Nephron (organoid): ENCODE data around the gene SPIRE1.
A peak's percentile ranks its signal among the peaks of the same experiment; 100 is the strongest.

Experiments used
- H3K27ac Mint-ChIP-seq, 3 experiments: 2 replicates each; pipeline ENCODE4 v1.8.0; 2020; ENCODE audit warnings: mixed read lengths in 3 of 3, mild to moderate bottlenecking in 2 of 3, moderate library complexity in 1 of 3
- H3K27me3 Mint-ChIP-seq: 2 replicates; pipeline ENCODE4 v1.8.0; 2021; ENCODE audit warnings: low read depth, mild to moderate bottlenecking, moderate library complexity, mixed read lengths
- H3K36me3 Mint-ChIP-seq: 2 replicates; pipeline ENCODE4 v1.8.0; 2020; ENCODE audit warnings: low read depth, mixed read lengths
- H3K4me1 Mint-ChIP-seq: 2 replicates; pipeline ENCODE4 v1.8.0; 2020; ENCODE audit warnings: mixed read lengths
- H3K4me3 Mint-ChIP-seq, 3 experiments: 2 replicates each; pipeline ENCODE4 v1.8.0; 2020; ENCODE audit warnings: mild to moderate bottlenecking in 3 of 3, mixed read lengths in 3 of 3, moderate library complexity in 2 of 3
- H3K9me3 Mint-ChIP-seq: 2 replicates; pipeline ENCODE4 v1.8.0; 2020; ENCODE audit warnings: mixed read lengths
- CTCF ChIP-seq, 3 experiments: fragments of 200-600 bp; sonication (generic); IDR thresholded peaks; one replicate each; pipeline ENCODE4 v1.5.0; 2021; ENCODE audit warnings: antibody characterized with exemption in 3 of 3; ENCODE audit not compliant: unreplicated experiment in 3 of 3

Gene SPIRE1

DNA sequence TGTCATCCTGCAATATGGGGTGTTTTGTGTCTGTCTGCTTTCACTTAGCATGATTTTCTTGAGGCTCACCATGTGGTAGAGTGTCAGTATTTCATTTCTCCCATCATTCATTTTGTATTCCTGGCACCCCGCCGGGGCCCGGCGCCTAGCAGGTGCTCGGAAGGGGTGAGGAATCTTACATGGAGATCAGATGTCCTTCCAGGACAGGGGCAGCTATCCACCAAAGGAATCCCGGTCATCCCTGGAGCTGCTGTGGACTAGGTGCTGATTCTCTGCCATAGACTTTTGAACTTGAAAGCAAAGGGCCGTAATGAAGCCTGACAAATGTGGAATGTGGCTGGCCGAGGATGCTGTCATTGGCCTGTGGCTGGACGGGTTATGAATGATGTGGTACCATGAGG is 247.8 kb downstream of the SPIRE1 start:
- Mint-ChIP-seq H3K27me3 (peaks cover 15% of the 10 kb centered on the region), H3K4me1 (peaks cover 25% of the 10 kb centered on the region), H3K4me3 (peak overlapping the region; percentile 63 to 79 (median 68)), H3K27ac (peak overlapping the region; percentile 42 to 81 (median 66)), H3K9me3 (no peaks in the 10 kb centered on the region), H3K36me3 (no peaks in the 10 kb centered on the region)
- no peak for TF ChIP-seq CTCF (IDR thresholded peaks at IDR 0.05; ENCODE audit: unreplicated experiment in 3 of 3)

DNA sequence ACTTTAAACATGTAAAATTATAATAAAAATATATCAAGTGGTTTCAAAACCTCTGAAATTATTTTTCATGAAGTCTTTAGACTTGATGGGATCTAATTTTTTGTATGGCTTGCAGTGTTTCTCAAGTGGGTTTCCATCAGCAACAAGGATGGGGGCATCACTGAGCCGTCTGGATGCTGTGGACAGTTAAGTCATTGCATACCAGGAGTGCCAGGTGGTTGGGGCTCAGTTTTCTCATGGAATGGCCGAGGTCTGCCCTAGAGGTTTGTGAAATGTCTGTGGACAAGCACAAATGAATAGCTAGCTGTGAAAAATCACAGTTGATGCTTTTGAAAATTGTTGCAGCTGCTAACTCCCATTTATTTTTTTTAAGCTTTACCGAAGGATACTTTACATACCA is 248.4 kb downstream of the SPIRE1 start:
- Mint-ChIP-seq H3K4me3 (peak overlapping the region; percentile 79 to 86 (median 80)), H3K4me1 (peaks cover 27% of the 10 kb centered on the region), H3K9me3 (no peaks in the 10 kb centered on the region), H3K36me3 (no peaks in the 10 kb centered on the region), H3K27ac (peak overlapping the region; percentile 42 to 81 (median 66)), H3K27me3 (peaks cover 21% of the 10 kb centered on the region)
- no peak for TF ChIP-seq CTCF (IDR thresholded peaks at IDR 0.05; ENCODE audit: unreplicated experiment in 3 of 3)

- peaks cover 30% of the 10 kb centered on the region for H3K27me3 Mint-ChIP-seq
Observed at GRCh38 chr18:12408247-12408869, 249.5 kb downstream of the SPIRE1 start.

GRCh38 chr18:12406371-12407111 is 251.4 kb downstream of the SPIRE1 start:
- H3K4me3 Mint-ChIP-seq = peak overlapping the region; percentile 80 to 87 (median 87)
- peaks cover 36% of the 10 kb centered on the region for H3K27me3 Mint-ChIP-seq
- no peaks in the 10 kb centered on the region for H3K9me3 Mint-ChIP-seq

More at GRCh38 chr18:12408247-12408869, 249.5 kb downstream of the SPIRE1 start:
- Mint-ChIP-seq H3K4me1 (peaks cover 34% of the 10 kb centered on the region), H3K9me3 (no peaks in the 10 kb centered on the region), H3K36me3 (no peaks in the 10 kb centered on the region), H3K27ac (peak overlapping the region; percentile 91 to 96 (median 91)), H3K4me3 (peak overlapping the region; percentile 80 to 91 (median 86))
- no peak for TF ChIP-seq CTCF (IDR thresholded peaks at IDR 0.05; ENCODE audit: unreplicated experiment in 3 of 3)

DNA sequence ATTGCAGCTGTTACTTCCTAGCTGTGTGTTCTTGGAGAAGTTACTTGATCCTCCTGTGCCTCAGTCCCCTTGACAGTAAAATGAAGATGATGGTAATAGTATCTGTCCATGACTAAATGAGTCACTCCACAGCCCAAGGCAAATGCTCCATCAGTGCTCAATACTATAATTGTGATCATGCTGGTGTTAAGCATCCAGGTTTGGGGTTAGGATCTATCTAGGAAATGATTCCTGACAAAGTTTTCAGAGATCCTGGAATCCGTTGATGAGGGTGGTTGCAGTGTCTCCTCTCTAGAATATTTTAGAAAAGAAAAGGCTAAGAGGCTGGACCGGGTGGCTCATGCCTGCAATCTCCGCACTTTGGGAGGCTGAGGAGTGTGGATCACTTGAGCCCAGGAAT is 252.8 kb downstream of the SPIRE1 start:
- no peak for TF ChIP-seq CTCF (IDR thresholded peaks at IDR 0.05; ENCODE audit: unreplicated experiment in 3 of 3)
- Mint-ChIP-seq H3K27me3 (peaks cover 36% of the 10 kb centered on the region), H3K4me1 (peaks cover 32% of the 10 kb centered on the region), H3K4me3 (peak overlapping the region in 2 of 3 experiments; percentile 52 to 72), H3K9me3 (no peaks in the 10 kb centered on the region), H3K36me3 (no peaks in the 10 kb centered on the region), H3K27ac (peak overlapping the region in 1 of 3 experiments; percentile 27)

More at GRCh38 chr18:12406371-12407111, 251.4 kb downstream of the SPIRE1 start:
- H3K36me3 Mint-ChIP-seq = no peaks in the 10 kb centered on the region
- peaks cover 35% of the 10 kb centered on the region for H3K4me1 Mint-ChIP-seq
- peak overlapping the region; percentile 77 to 84 (median 79) for H3K27ac Mint-ChIP-seq
- no peak for TF ChIP-seq CTCF (IDR thresholded peaks at IDR 0.05; ENCODE audit: unreplicated experiment in 3 of 3)
